ENCODE data around the gene DAZ4.
"Not testable (repeated sequence)": the region's sequence is repeated elsewhere in the genome, so short reads cannot be mapped to it uniquely, and the experiment has no call there.

DNA sequence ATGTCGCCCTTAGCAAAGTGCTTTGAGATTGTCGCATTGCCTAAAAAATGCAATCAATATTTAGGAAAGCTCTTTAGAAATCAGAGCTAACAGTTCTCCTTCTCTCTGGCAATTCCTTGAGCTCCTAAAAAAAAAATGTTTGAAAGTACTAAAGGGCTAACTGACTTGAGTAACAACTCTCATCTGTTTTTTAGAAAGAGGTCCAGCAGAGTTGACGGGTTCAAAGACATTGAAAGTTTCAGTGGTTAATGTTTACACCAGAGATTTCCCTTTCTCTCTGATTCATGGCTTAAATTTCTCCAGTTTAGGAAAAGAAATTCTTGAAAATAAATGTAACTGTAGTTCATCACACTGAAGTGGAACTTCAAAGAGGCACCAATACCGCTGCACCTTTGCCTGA is 8.7 kb upstream of the DAZ4 start:
- not testable (repeated sequence) for TF ChIP-seq POLR2A, POLR2AphosphoS5 (IDR thresholded peaks at IDR 0.05)
- TF ChIP-seq, protein P1, sequence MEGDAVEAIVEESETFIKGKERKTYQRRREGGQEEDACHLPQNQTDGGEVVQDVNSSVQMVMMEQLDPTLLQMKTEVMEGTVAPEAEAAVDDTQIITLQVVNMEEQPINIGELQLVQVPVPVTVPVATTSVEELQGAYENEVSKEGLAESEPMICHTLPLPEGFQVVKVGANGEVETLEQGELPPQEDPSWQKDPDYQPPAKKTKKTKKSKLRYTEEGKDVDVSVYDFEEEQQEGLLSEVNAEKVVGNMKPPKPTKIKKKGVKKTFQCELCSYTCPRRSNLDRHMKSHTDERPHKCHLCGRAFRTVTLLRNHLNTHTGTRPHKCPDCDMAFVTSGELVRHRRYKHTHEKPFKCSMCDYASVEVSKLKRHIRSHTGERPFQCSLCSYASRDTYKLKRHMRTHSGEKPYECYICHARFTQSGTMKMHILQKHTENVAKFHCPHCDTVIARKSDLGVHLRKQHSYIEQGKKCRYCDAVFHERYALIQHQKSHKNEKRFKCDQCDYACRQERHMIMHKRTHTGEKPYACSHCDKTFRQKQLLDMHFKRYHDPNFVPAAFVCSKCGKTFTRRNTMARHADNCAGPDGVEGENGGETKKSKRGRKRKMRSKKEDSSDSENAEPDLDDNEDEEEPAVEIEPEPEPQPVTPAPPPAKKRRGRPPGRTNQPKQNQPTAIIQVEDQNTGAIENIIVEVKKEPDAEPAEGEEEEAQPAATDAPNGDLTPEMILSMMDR (IDR thresholded peaks at IDR 0.05), result not testable (repeated sequence)
